ENCODE data around the gene KIF17. TPM values are rescaled to one million over a fixed set of nuclear protein-coding genes. Genes with fewer than 3 reads are reported as not detected.

Gene KIF17
- total RNA-seq, 1 experiment from 2014 or later, result 5.1 TPM

DNA sequence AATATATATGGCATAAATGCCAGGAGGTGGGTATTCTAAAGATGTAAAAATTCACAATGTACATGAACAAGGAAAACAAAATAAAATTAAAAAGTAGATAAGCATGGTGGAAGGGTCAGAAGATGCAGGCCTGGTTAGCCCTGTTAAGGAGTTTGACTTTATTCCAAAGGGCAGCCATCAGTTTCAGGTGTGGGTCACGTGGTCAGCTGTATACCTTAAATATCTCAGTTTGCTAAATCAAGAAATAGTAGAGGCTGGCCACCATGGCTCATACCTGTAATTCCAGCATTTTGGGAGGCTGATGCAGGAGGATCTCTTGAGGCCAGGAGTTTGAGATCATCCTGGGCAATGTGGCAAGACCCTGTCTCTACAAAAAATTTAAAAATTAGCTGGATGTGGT, 93.1 kb downstream of the KIF17 start:
- H4K20me1 ChIP-seq (ENCODE audit: control insufficient read depth, insufficient read depth, insufficient read length), result no peaks in the 10 kb centered on the region
- TF ChIP-seq, protein P1, sequence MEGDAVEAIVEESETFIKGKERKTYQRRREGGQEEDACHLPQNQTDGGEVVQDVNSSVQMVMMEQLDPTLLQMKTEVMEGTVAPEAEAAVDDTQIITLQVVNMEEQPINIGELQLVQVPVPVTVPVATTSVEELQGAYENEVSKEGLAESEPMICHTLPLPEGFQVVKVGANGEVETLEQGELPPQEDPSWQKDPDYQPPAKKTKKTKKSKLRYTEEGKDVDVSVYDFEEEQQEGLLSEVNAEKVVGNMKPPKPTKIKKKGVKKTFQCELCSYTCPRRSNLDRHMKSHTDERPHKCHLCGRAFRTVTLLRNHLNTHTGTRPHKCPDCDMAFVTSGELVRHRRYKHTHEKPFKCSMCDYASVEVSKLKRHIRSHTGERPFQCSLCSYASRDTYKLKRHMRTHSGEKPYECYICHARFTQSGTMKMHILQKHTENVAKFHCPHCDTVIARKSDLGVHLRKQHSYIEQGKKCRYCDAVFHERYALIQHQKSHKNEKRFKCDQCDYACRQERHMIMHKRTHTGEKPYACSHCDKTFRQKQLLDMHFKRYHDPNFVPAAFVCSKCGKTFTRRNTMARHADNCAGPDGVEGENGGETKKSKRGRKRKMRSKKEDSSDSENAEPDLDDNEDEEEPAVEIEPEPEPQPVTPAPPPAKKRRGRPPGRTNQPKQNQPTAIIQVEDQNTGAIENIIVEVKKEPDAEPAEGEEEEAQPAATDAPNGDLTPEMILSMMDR (conservative IDR thresholded peaks at IDR 0.05), result no peak
- no peaks in the 10 kb centered on the region for H3K79me2 ChIP-seq (ENCODE audit: insufficient read depth, low read length)
- H3K27ac Mint-ChIP-seq, result peak overlapping the region in 2 of 3 experiments; percentile 89 to 96; a peak in 4 of 7 replicates
- no peak overlapping the region for H3K18ac ChIP-seq (ENCODE audit: insufficient read length, low read depth, low read length)
- no peak overlapping the region for H3K27ac ChIP-seq (ENCODE audit: insufficient read length, low read depth, low read length)
- no peaks in the 10 kb centered on the region for H3K23me2 ChIP-seq (ENCODE audit: insufficient read length, low read depth, low read length, poor library complexity, severe bottlenecking)
- no peak overlapping the region for H2BK20ac ChIP-seq (ENCODE audit: low read depth, low read length, poor library complexity, severe bottlenecking)
- H3K27me3 Mint-ChIP-seq (ENCODE audit: low read depth), result no peaks in the 10 kb centered on the region; the same call in 1 of the 2 replicates
- H2AFZ ChIP-seq (ENCODE audit: low read length), result no peak overlapping the region
- H3K14ac ChIP-seq (ENCODE audit: insufficient read depth, low read length), result no peak overlapping the region
- H3K56ac ChIP-seq (ENCODE audit: insufficient read length, low read depth, low read length), result no peak overlapping the region
- H3K4ac ChIP-seq (ENCODE audit: low read depth, low read length), result no peak overlapping the region
- no peak overlapping the region for H3T11ph ChIP-seq (ENCODE audit: low read length)
- peaks cover 0 to 27% (median 19%) of the 10 kb centered on the region in 3 experiments; a peak in 6 of 7 replicates for H3K36me3 Mint-ChIP-seq (ENCODE audit: insufficient read depth in 1 of 3, low read depth in 3 of 3)
- H3K4me3 Mint-ChIP-seq, result peak overlapping the region in 1 of 2 experiments; percentile 62; a peak in 1 of 5 replicates
- no peak overlapping the region for H2AK5ac ChIP-seq (ENCODE audit: insufficient read length, low read length)
- H3K27me3 ChIP-seq (ENCODE audit: insufficient read depth, low read length), result no peaks in the 10 kb centered on the region
- H3K79me1 ChIP-seq (ENCODE audit: insufficient read depth, low read depth, low read length, poor library complexity, severe bottlenecking), result no peaks in the 10 kb centered on the region
- no peak overlapping the region for H4K8ac ChIP-seq (replicated peaks; ENCODE audit: insufficient read length, low read depth, low read length)
- peaks cover 10% of the 10 kb centered on the region for H3K9me3 ChIP-seq (ENCODE audit: control insufficient read depth, low read depth, low read length)
- peaks cover 24 to 29% of the 10 kb centered on the region in 2 experiments for H3K9me3 Mint-ChIP-seq
- no peak overlapping the region for H3K9ac ChIP-seq (ENCODE audit: extremely low read depth, insufficient read length, low read length)
- H3K4me1 Mint-ChIP-seq, result peaks cover 39 to 40% of the 10 kb centered on the region in 2 experiments
- WGBS (ENCODE audit: extremely low coverage, insufficient read length, low lambda C conversion rate), result no CpG with 5 or more reads among the region's 1 CpG
- H2BK12ac ChIP-seq (ENCODE audit: insufficient read length, low read depth, low read length), result no peak overlapping the region
- H2BK15ac ChIP-seq (ENCODE audit: low read depth, low read length), result no peak overlapping the region
- H3K23ac ChIP-seq (ENCODE audit: insufficient read length, low read depth, low read length), result no peak overlapping the region
- no peak overlapping the region for H4K5ac ChIP-seq (ENCODE audit: insufficient read length, low read depth, low read length)
- peaks cover 6% of the 10 kb centered on the region; the same call in 1 of the 2 replicates for H3K4me1 ChIP-seq (ENCODE audit: insufficient read depth, low read length)
- no peak overlapping the region for H2BK5ac ChIP-seq (ENCODE audit: insufficient read length, low read length)
- H3K4me2 ChIP-seq (ENCODE audit: insufficient read depth, insufficient read length, low read length), result no peak overlapping the region
- no peak overlapping the region for H2BK120ac ChIP-seq (ENCODE audit: low read depth, low read length, poor library complexity, severe bottlenecking)
- DNase-seq, result no peak
- H4K91ac ChIP-seq (ENCODE audit: insufficient read length, low read depth, low read length), result no peak overlapping the region

Data from H9 (cell line).